HUES48 (cell line): ENCODE data around the gene RTTN.

ENCODE experiments used
- H3K27ac ChIP-seq: one replicate; pipeline ENCODE4 v1.7.0; 2013; ENCODE audit warnings: low read depth, low read length, inconsistent platforms
- H3K27me3 ChIP-seq: 2 replicates; pipeline ENCODE4 v1.6.1; 2013; ENCODE audit warnings: mild to moderate bottlenecking, low read length; ENCODE audit not compliant: control insufficient read depth, insufficient read depth
- H3K36me3 ChIP-seq: 2 replicates; pipeline ENCODE4 v1.6.1; 2013; ENCODE audit warnings: low read length; ENCODE audit not compliant: control insufficient read depth, insufficient read depth
- H3K4me1 ChIP-seq: 2 replicates; pipeline ENCODE4 v1.6.1; 2013; ENCODE audit warnings: mild to moderate bottlenecking, low read length; ENCODE audit not compliant: control insufficient read depth, insufficient read depth
- H3K4me3 ChIP-seq: 2 replicates; pipeline ENCODE4 v1.5.1; 2013; ENCODE audit warnings: mild to moderate bottlenecking, low read depth, low read length
- H3K9ac ChIP-seq: 2 replicates; pipeline ENCODE4 v1.6.1; 2013; ENCODE audit warnings: mild to moderate bottlenecking, low read depth, low read length, moderate library complexity
- H3K9me3 ChIP-seq: 2 replicates; pipeline ENCODE4 v1.6.1; 2013; ENCODE audit warnings: low read length; ENCODE audit not compliant: control insufficient read depth, insufficient read depth

Gene RTTN

GRCh38 chr18:70028734-70029133, 176.8 kb downstream of the RTTN start:
- no peaks in the 10 kb centered on the region for H3K27me3 ChIP-seq
- peaks cover 9% of the 10 kb centered on the region; the same call in 1 of the 2 replicates for H3K36me3 ChIP-seq
- H3K27ac ChIP-seq, result no peak overlapping the region
- H3K9ac ChIP-seq, result no peak overlapping the region
- H3K9me3 ChIP-seq, result no peaks in the 10 kb centered on the region
- H3K4me1 ChIP-seq, result peaks cover 4% of the 10 kb centered on the region; the same call in 1 of the 2 replicates
- H3K4me3 ChIP-seq, result no peak overlapping the region

GRCh38 chr18:70028084-70028483, 177.4 kb downstream of the RTTN start:
- Histone ChIP-seq H3K9ac (no peak overlapping the region), H3K36me3 (peaks cover 13% of the 10 kb centered on the region; the same call in 1 of the 2 replicates), H3K4me3 (no peak overlapping the region), H3K27ac (no peak overlapping the region), H3K27me3 (no peaks in the 10 kb centered on the region), H3K4me1 (peaks cover 4% of the 10 kb centered on the region; the same call in 1 of the 2 replicates), H3K9me3 (no peaks in the 10 kb centered on the region)

GRCh38 chr18:70025580-70025979, 179.9 kb downstream of the RTTN start:
- H3K27ac ChIP-seq, result no peak overlapping the region
- H3K4me1 ChIP-seq, result peaks cover 4% of the 10 kb centered on the region; the same call in 1 of the 2 replicates
- no peak overlapping the region for H3K9ac ChIP-seq
- H3K27me3 ChIP-seq, result no peaks in the 10 kb centered on the region
- no peaks in the 10 kb centered on the region for H3K9me3 ChIP-seq
- no peak overlapping the region for H3K4me3 ChIP-seq
- H3K36me3 ChIP-seq, result peaks cover 13% of the 10 kb centered on the region; the same call in 1 of the 2 replicates

- Histone ChIP-seq H3K4me3 (no peak overlapping the region), H3K4me1 (peaks cover 4% of the 10 kb centered on the region; the same call in 1 of the 2 replicates), H3K27ac (no peak overlapping the region), H3K9ac (no peak overlapping the region), H3K36me3 (peaks cover 13% of the 10 kb centered on the region; the same call in 1 of the 2 replicates), H3K9me3 (no peaks in the 10 kb centered on the region), H3K27me3 (no peaks in the 10 kb centered on the region)
Measured at GRCh38 chr18:70024829-70025228, 180.7 kb downstream of the RTTN start.

- H3K36me3 ChIP-seq, result peaks cover 13% of the 10 kb centered on the region; the same call in 1 of the 2 replicates
- no peak overlapping the region for H3K9ac ChIP-seq
- H3K4me3 ChIP-seq, result no peak overlapping the region
- H3K27ac ChIP-seq, result no peak overlapping the region
- no peaks in the 10 kb centered on the region for H3K27me3 ChIP-seq
- H3K4me1 ChIP-seq, result peaks cover 4% of the 10 kb centered on the region; the same call in 1 of the 2 replicates
- no peaks in the 10 kb centered on the region for H3K9me3 ChIP-seq
Measured at GRCh38 chr18:70024093-70024492, 181.4 kb downstream of the RTTN start.

GRCh38 chr18:70022636-70023035, 182.9 kb downstream of the RTTN start:
- Histone ChIP-seq H3K4me3 (no peak overlapping the region), H3K36me3 (peaks cover 13% of the 10 kb centered on the region; the same call in 1 of the 2 replicates)

GRCh38 chr18:70021498-70021897, 184.0 kb downstream of the RTTN start:
- Histone ChIP-seq H3K4me1 (peaks cover 6% of the 10 kb centered on the region; the same call in 1 of the 2 replicates), H3K27me3 (no peaks in the 10 kb centered on the region), H3K9ac (no peak overlapping the region), H3K36me3 (peaks cover 17% of the 10 kb centered on the region), H3K27ac (no peak overlapping the region), H3K4me3 (no peak overlapping the region), H3K9me3 (no peaks in the 10 kb centered on the region)

More at GRCh38 chr18:70022636-70023035, 182.9 kb downstream of the RTTN start:
- Histone ChIP-seq H3K4me1 (peaks cover 4% of the 10 kb centered on the region; the same call in 1 of the 2 replicates), H3K27me3 (no peaks in the 10 kb centered on the region), H3K9me3 (no peaks in the 10 kb centered on the region), H3K27ac (no peak overlapping the region), H3K9ac (no peak overlapping the region)

- Histone ChIP-seq H3K4me3 (no peak overlapping the region), H3K9ac (no peak overlapping the region), H3K36me3 (peaks cover 17% of the 10 kb centered on the region), H3K9me3 (no peaks in the 10 kb centered on the region), H3K27me3 (no peaks in the 10 kb centered on the region), H3K4me1 (peaks cover 6% of the 10 kb centered on the region; the same call in 1 of the 2 replicates), H3K27ac (no peak overlapping the region)
Measured at GRCh38 chr18:70021043-70021442, 184.4 kb downstream of the RTTN start.

- H3K36me3 ChIP-seq, result peaks cover 19% of the 10 kb centered on the region
- H3K27ac ChIP-seq, result no peak overlapping the region
- no peaks in the 10 kb centered on the region for H3K27me3 ChIP-seq
- H3K4me3 ChIP-seq, result no peak overlapping the region
- H3K9me3 ChIP-seq, result no peaks in the 10 kb centered on the region
- H3K9ac ChIP-seq, result no peak overlapping the region
- H3K4me1 ChIP-seq, result peaks cover 6% of the 10 kb centered on the region; the same call in 1 of the 2 replicates
Measured at GRCh38 chr18:70019991-70020390, 185.5 kb downstream of the RTTN start.

- Histone ChIP-seq H3K27ac (no peak overlapping the region), H3K4me3 (no peak overlapping the region), H3K27me3 (no peaks in the 10 kb centered on the region), H3K9me3 (no peaks in the 10 kb centered on the region), H3K36me3 (peaks cover 13% of the 10 kb centered on the region), H3K9ac (no peak overlapping the region), H3K4me1 (peaks cover 6% of the 10 kb centered on the region; the same call in 1 of the 2 replicates)
Measured at GRCh38 chr18:70019136-70019535, 186.4 kb downstream of the RTTN start.

GRCh38 chr18:70015127-70015526, 190.4 kb downstream of the RTTN start:
- Histone ChIP-seq H3K27me3 (no peaks in the 10 kb centered on the region), H3K36me3 (peaks cover 7% of the 10 kb centered on the region; the same call in 1 of the 2 replicates), H3K27ac (no peak overlapping the region), H3K4me3 (no peak overlapping the region), H3K9ac (no peak overlapping the region), H3K4me1 (peaks cover 6% of the 10 kb centered on the region; the same call in 1 of the 2 replicates), H3K9me3 (no peaks in the 10 kb centered on the region)
